ENCODE data around the gene FASTKD2.
A peak's percentile ranks its signal among the peaks of the same experiment; 100 is the strongest.

Gene FASTKD2

GRCh38 chr2:206765242-206766056, at the start of gene FASTKD2, which contains the start of gene MDH1B:
Gene FASTKD2 (plus strand): TSS chr2:206765606. CDS start chr2:206766694, 1,088 bp downstream.
Gene MDH1B (minus strand): TSS chr2:206765328. CDS start chr2:206765271, 57 bp downstream.
- DNase-seq, result peak; percentile 91

- no peak for DNase-seq
These were observed 48.8 kb upstream of the FASTKD2 start for GRCh38 chr2:206716623-206717022.

- DNase-seq, result no peak
These were observed 47.1 kb upstream of the FASTKD2 start, which contains the start of gene DYTN for GRCh38 chr2:206718296-206718695. Gene DYTN (minus strand): TSS chr2:206718396. CDS start chr2:206718279, 117 bp downstream.

- peak; percentile 23 for DNase-seq
These were observed 44.0 kb upstream of the FASTKD2 start for GRCh38 chr2:206721256-206721920.

- DNase-seq, result no peak
These were observed 42.1 kb upstream of the FASTKD2 start for GRCh38 chr2:206723288-206723687.

- DNase-seq, result no peak
These were observed 38.1 kb upstream of the FASTKD2 start for GRCh38 chr2:206727287-206727686.

GRCh38 chr2:206728277-206729199, 36.9 kb upstream of the FASTKD2 start:
- peak; percentile 2 for DNase-seq

- DNase-seq, result no peak
These were observed 32.1 kb upstream of the FASTKD2 start for GRCh38 chr2:206733341-206733740.

GRCh38 chr2:206736935-206737334, 28.5 kb upstream of the FASTKD2 start:
- peak; percentile 54 for DNase-seq

- DNase-seq, result no peak
These were observed 26.1 kb upstream of the FASTKD2 start for GRCh38 chr2:206739271-206739670.

- DNase-seq, result no peak
These were observed 24.6 kb upstream of the FASTKD2 start for GRCh38 chr2:206740800-206741199.

- DNase-seq, result no peak
These were observed 8.6 kb upstream of the FASTKD2 start for GRCh38 chr2:206756816-206757215.

GRCh38 chr2:206764673-206765241, 649 bp upstream of the FASTKD2 start:
- DNase-seq, result no peak

GRCh38 chr2:206766057-206766930, 888 bp downstream of the FASTKD2 start:
- no peak for DNase-seq

- DNase-seq, result no peak
These were observed 9.5 kb downstream of the FASTKD2 start for GRCh38 chr2:206774871-206775270.

GRCh38 chr2:206776432-206776831, 11.0 kb downstream of the FASTKD2 start:
- DNase-seq, result no peak

- DNase-seq, result no peak
These were observed 15.3 kb downstream of the FASTKD2 start for GRCh38 chr2:206780671-206781070.

GRCh38 chr2:206783718-206784117, 18.3 kb downstream of the FASTKD2 start:
- no peak for DNase-seq

GRCh38 chr2:206784559-206785353, 19.4 kb downstream of the FASTKD2 start:
- no peak for DNase-seq

GRCh38 chr2:206790311-206790935, 25.0 kb downstream of the FASTKD2 start:
- DNase-seq, result no peak
